Posterior vena cava (tissue), 2 donors: ENCODE data around the gene KLF15. TPM values are rescaled to one million over a fixed set of nuclear protein-coding genes. Genes with fewer than 3 reads are reported as not detected.
A peak's percentile ranks its signal among the peaks of the same experiment; 100 is the strongest.

Source experiments
- DNase-seq: peaks from one replicate; pipeline ENCODE4 v3.0.0-alpha.2; 2020; ENCODE audit warnings: low spot score
- intact Hi-C, 2 donors: fragments of 100-400 bp; cut with DNase I; formaldehyde crosslinking; loops; one replicate each; pipeline versions ENCODE4 v1.14.1 to v1.14.2; 2022 to 2023
- total RNA-seq, 2 donors: library from RNA; stranded (reverse); fragmentation: NEBNext Ultra II Directional; extraction: Animal tissue kit (Norgen Biotek cat#: 25700); gene quantifications; one replicate each; pipeline ENCODE4 v1.2.1, GENCODE V29; 2021
- donor health status: DM: yes; HTN: yes; CAD: no.
- donor health status: DM: yes; HTN: yes; CAD: no.

Gene KLF15
- total RNA-seq, 2 donors from 2014 or later: 10.6 to 15.5 TPM

DNA sequence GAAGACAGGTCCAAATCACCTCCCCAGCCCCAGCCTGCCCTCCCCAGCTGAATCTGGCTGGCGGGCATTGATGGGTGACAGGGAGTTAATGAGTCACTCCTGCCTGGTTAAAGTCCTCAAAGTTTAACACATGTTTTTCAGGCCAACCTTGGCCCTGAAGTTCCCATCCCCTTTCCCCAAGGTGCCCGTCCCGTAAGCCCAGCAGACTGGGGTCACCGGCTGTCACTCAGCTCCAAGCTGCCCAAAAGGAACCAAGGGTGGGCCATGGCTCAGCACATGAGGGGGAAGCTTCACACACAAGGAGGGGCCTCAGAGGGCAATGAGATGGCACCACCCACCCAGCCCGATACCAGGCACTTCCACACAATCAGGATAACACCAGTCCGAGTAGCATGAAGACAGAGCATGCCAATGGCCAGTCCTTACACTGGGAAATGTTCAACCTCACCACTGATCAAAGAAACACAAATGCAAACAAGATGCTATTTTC is 10.2 kb upstream of the KLF15 start:
- peak; percentile 54 for DNase-seq
- intact Hi-C loops: no loop called here

- intact Hi-C loops: no loop called here
- DNase-seq: peak; percentile 45
Measured at GRCh38 chr3:126365351-126366277, 8.4 kb upstream of the KLF15 start.

DNA sequence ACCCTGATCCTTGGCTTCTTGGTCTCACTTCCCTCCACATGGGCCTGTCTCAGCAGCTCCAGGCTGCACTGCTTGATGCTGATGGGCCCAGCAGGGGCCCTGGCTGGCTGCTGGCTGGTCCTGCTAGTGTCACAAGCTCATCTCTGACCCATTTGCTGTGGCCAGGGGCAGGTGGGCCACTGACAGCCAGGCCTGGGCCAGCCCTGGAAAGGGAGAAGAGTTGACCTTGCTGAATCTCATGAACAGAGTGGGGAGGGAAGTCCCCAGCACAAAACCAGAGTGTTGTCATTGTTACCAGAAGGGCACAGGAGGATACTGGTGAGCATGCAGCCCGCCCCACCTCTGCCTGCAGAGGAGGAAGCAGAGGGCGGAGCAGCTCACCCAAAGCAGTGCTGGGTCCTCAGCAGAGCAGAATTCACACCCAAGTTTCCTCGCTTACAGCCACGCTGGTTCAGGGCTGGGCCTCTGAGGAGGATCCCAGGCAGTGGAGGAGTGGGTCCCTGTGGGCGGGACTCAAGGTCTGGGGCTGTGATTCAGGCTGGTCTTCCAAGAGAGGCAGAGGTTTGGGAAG is 7.6 kb upstream of the KLF15 start:
- intact Hi-C loops: no loop called here
- no peak for DNase-seq

DNA sequence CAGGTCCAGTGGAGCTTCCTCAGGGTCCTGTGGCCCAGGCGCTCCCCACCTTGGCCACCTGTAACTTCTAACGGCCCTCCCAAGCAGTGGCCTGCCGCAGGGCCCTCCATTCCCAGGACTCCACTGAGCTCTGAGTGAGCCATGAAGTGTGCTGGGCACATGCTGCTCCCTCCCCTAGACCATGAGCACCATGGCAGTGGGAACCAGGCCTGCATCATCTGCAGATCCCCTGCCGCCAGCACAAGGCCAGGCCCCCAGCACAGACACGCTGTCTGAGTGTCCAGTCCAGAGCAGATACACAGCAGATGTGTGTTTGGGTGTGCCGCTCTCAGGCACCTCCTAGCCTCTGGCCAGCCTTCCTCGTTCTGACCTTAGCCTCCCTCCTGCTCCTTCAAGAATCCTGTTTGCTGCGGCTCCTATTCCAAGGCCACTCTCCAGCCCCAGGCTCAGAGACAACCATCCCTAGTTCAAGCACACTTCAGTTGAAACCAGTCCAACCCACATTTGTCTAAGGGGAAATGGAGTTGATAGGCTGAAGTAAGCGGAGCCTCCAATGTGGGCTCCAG is 7.0 kb upstream of the KLF15 start:
- intact Hi-C loops: no loop called here
- peak; percentile 67 for DNase-seq

GRCh38 chr3:126361211-126361610 is 4.0 kb upstream of the KLF15 start:
- no peak for DNase-seq
- intact Hi-C loops: no loop called here

- intact Hi-C loops: no loop called here
- DNase-seq: peak; percentile 62
Measured at GRCh38 chr3:126360714-126361060, 3.5 kb upstream of the KLF15 start.

DNA sequence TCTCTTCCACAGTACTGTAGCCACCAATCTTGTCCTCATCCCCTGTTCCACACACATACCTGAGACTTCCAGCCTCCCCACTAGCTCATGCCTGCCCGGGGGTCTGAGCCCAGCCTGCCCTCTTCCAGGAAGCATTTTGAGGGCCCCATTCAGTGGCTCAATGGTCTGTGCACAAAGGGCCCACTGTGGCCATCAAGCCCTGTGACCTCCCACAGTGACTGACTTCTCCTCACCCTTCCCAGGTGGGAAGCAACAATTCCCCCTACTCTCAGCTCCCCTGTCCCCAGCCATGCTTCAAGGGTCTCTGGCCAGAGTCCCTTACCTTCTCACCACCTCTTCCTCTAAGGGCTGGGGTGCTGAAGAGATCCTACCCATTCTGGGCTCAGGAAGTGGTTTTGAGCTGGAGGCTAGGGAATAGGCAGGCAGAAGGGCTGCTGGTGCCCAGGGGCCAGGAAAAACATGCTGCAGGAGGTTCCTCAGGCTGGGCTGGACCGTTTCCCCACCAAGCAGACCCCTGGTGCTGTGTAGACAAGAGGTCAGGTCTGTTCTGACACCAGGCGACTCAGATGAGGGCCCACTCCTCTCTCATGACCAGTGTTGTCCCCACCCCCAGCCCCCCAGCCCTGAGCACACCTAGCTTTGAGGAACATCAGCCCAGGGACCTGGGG is 3.0 kb upstream of the KLF15 start:
- DNase-seq: peak; percentile 45
- intact Hi-C loops: no loop called here

GRCh38 chr3:126358816-126359181 is 1.6 kb upstream of the KLF15 start:
- intact Hi-C loops: loop anchor here (10.0 kb wide), 1 partner anchor 94 kb away; no protein-coding TSS in a partner anchor
- DNase-seq: no peak

DNA sequence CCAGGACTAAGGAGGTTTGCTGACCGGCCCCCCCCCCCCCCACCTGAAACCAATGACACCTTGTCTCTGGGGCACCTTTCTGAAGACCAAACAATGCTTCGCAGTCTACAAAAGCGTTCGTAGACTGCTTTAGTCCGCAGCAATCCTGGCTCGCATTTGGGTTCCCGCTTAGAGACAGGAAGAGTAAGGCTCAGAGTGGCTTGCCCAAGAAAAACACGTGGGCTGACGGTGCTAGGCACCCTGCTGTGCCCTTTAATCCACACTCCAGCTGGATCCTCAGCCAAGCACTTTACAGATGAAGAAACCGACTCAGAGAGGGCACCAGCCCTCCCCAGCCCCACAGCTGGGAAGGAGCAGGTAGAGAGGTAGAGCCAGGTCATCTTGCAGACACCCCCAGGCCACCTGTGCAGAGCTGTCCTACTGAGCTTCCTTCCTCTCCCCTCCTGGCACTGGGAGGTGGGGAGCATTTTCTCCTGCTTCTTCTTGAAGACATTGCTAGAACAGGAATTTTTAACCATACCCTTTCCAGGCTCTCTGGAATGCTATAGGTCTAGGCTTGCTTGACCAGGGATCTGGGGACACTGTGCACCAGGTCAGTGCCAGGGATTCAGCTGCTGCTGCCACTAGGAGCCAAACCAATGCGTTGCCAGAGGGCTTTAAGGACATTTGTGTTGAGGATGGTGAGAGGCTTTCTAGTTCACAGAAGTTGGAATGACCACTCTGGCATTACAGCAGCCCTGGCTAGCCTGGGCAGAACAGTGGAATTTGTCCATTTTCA is 1.0 kb upstream of the KLF15 start:
- intact Hi-C loops: loop anchor here (10.0 kb wide), 1 partner anchor 93 kb away; no protein-coding TSS in a partner anchor
- DNase-seq: peak; percentile 67

DNA sequence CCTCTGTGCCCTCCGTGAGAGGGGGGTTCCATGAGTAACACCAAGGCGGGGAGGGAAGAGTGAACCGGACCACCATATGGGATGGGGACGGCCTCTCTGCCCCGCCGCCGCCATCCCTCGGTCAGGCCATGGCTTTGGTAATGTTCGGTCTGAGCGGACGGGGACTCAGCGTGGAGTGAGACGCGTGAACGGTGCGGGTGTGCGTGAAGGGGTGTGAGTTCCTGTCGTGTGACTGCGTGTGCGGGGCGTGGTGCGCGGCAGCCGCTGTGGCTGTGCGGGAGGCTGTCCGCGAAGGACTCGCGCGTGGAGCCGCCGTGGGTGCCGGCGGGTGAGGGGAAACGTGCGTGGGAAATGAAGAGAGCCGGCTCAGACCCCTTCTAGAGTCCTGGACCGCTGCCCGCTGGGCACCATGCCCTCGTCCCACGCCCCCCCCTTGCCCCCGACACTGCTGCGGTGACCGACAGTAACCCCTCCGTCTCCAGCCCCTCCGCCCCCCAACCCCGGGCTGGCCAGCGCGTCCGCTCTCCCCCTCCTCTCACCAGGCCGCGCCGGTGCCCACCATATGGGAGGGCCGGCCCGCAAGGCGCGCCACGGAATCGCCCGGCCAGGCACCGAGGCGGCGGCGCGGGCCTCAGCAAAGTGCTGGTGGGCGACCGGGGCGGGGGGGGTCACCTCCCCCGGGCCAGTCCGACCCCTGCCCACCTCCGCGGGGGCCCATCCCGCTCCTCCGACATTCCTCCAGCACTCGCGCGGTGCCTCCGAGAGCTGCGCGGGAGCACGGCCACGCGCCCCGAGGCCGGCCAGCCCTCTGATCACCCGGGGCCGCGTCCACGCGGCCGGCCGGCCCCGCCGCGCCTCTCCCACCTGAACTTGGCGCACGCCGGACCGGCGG is 589 bp downstream of the KLF15 start:
- DNase-seq: no peak
- intact Hi-C loops: loop anchor here (10.0 kb wide), 1 partner anchor 92 kb away; no protein-coding TSS in a partner anchor

DNA sequence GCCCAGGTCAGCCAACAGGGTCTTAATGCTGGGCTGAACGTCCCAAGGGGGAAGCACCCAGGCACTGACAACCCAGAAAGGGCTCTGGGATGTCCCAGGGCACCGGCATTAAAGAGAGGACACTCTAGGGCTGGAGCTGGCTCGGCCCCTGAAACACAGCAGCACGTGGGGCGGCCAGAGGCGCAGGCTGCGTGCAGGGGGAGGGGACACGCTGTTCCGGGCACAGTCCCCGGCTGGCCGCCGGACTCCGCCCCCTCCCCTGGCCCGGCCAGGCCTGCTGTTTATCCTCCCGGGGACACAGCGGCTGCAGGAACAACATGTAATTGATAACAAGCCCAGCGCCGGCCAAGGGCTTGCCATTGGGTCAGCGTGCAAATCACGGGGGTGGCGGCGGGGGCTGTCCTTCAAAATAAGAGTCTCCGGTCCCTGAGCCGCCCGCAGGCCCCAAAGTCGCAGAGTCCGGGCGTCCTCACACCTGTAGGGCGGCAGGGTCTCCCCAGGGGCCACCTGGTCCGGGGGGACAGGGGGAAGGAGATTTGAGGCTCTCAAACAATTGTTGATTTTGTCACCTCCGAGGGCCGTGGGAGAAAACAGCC is 1.3 kb downstream of the KLF15 start:
- DNase-seq: peak; percentile 98
- intact Hi-C loops: loop anchor here (10.0 kb wide), 1 partner anchor 91 kb away; no protein-coding TSS in a partner anchor

DNA sequence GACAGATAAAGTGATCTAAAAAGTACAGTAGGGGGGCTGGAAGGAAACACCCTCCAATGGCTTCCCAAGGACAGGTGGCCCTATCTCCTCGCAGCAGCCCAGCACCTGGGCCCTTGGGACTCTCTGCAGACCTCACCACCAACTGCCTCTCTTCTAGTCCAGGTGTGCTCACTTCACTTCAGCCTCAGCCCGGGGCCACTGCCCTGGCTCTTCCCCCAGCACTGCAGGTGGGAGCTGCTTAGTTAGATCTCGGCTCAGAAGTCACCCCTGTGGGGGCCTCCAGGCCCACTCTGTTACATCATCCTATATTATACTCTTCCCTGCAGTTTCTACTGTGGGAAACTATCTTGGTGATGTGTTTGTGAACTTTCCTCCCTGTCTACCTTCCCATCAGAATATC is 2.0 kb downstream of the KLF15 start:
- intact Hi-C loops: loop anchor here (10.0 kb wide), 1 partner anchor 90 kb away; no protein-coding TSS in a partner anchor
- DNase-seq: peak; percentile 51

DNA sequence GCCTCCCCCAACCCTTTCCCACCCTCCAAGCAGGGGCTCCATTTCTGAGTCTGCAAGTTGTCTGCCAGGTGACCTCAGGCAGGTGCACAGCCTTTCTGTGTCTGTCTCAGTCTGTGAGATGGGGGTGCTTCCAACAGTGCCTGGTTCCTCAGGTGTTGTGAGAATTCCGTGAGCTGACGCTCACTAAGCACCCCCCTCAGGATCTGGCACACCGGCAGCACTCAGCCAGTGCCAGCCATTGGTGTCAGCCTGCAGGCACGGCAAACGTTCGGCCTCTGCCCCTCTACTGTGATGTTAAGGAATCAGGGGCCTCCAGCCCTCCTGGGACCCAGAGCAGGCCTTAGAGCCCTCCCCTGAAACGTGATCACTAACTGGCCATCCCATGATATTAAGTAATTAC is 2.4 kb downstream of the KLF15 start:
- intact Hi-C loops: loop anchor here (1.0 to 10.0 kb wide), 2 partner anchors 40 to 90 kb away; partner anchors contain the start of gene CFAP100 (in 1 of the 2)
- DNase-seq: peak; percentile 70

- intact Hi-C loops: loop anchor here (1.0 to 10.0 kb wide), 2 partner anchors 40 to 89 kb away; partner anchors contain the start of gene CFAP100 (in 1 of the 2)
- DNase-seq: peak; percentile 66
Measured at GRCh38 chr3:126353694-126354321, 3.4 kb downstream of the KLF15 start.

- intact Hi-C loops: loop anchor here (10.0 kb wide), 1 partner anchor 88 kb away; no protein-coding TSS in a partner anchor
- peak; percentile 77 for DNase-seq
Measured at GRCh38 chr3:126352476-126353454, 4.4 kb downstream of the KLF15 start.
